IMR-90 (cell line): ENCODE data around the gene INPP5F. TPM values are rescaled to one million over a fixed set of nuclear protein-coding genes. Genes with fewer than 3 reads are reported as not detected.

Experiments used
- ATAC-seq: fragments of 200-7000 bp; cut with Tn5 transposase; 2 replicates; pipeline ENCODE4 v1.9.1; 2020; ENCODE audit warnings: low read depth, mild to moderate bottlenecking, moderate library complexity
- BruUV-seq: library from RNA; stranded (reverse); fragments of 400-500 nt; replicated peaks from 2 replicates; lab custom pipeline; 2021; lab: Mats Ljungman, UMichigan
- CTCF ChIA-PET: fragments of 300-600 bp; formaldehyde crosslinking; extraction: SDS; loops from one replicate; lab custom pipeline; 2021; ENCODE audit warnings: antibody characterized with exemption; lab: Yijun Ruan, JAX
- POLR2A ChIA-PET: fragments of 300-600 bp; sonication (Branson Sonifier 250); formaldehyde crosslinking; loops from one replicate; lab custom pipeline; 2022; ENCODE audit warnings: antibody characterized with exemption; ENCODE audit not compliant: unreplicated experiment; lab: Charles Lee
- DNase-seq: peaks from one replicate; pipeline ENCODE4 v3.0.0; 2013
- H2AFZ ChIP-seq: replicated peaks from 2 replicates; pipeline ENCODE3; 2013; ENCODE audit warnings: low read length, mild to moderate bottlenecking; ENCODE audit not compliant: poor library complexity
- H2AK5ac ChIP-seq: 2 replicates; pipeline ENCODE4 v1.6.1; 2013; ENCODE audit warnings: low read depth, low read length, inconsistent platforms
- H2AK9ac ChIP-seq: replicated peaks from 2 replicates; pipeline ENCODE3; 2013; ENCODE audit warnings: mild to moderate bottlenecking, low read depth, low read length, moderate library complexity; ENCODE audit not compliant: poor library complexity
- H2BK120ac ChIP-seq: 2 replicates; pipeline ENCODE4 v1.6.1; 2013; ENCODE audit warnings: low read depth, low read length, inconsistent platforms
- H2BK15ac ChIP-seq: 3 replicates; pipeline ENCODE4 v1.6.1; 2013; ENCODE audit warnings: low read depth, low read length, inconsistent platforms
- H2BK20ac ChIP-seq: 2 replicates; pipeline ENCODE4 v1.6.1; 2013; ENCODE audit warnings: low read depth, mild to moderate bottlenecking, inconsistent platforms, low read length, moderate library complexity
- H2BK5ac ChIP-seq: 2 replicates; pipeline ENCODE4 v1.6.1; 2013; ENCODE audit warnings: mild to moderate bottlenecking, low read depth, low read length, inconsistent platforms; ENCODE audit not compliant: poor library complexity, severe bottlenecking
- H3K14ac ChIP-seq: replicated peaks from 2 replicates; pipeline ENCODE4 v1.6.1; 2013; ENCODE audit warnings: low read depth, low read length, inconsistent platforms
- H3K18ac ChIP-seq: 2 replicates; pipeline ENCODE4 v1.6.1; 2013; ENCODE audit warnings: low read depth, low read length, control low read depth
- H3K23ac ChIP-seq: 2 replicates; pipeline ENCODE4 v1.6.1; 2013; ENCODE audit warnings: low read depth, low read length, inconsistent platforms
- H3K27ac ChIP-seq: 2 replicates; pipeline ENCODE4 v1.5.1; 2013; ENCODE audit warnings: mild to moderate bottlenecking, control low read depth, low read length; ENCODE audit not compliant: insufficient read depth
- H3K27me3 ChIP-seq: 2 replicates; pipeline ENCODE4 v1.6.1; 2013; ENCODE audit warnings: low read length; ENCODE audit not compliant: control insufficient read depth, insufficient read depth
- H3K36me3 ChIP-seq: 2 replicates; pipeline ENCODE4 v1.6.1; 2013; ENCODE audit warnings: low read length, mixed read lengths; ENCODE audit not compliant: control insufficient read depth, insufficient read depth
- H3K4ac ChIP-seq: 2 replicates; pipeline ENCODE4 v1.6.1; 2013; ENCODE audit warnings: low read depth, low read length, inconsistent platforms
- H3K4me1 ChIP-seq: 2 replicates; pipeline ENCODE4 v1.6.1; 2013; ENCODE audit warnings: low read length, mixed read lengths; ENCODE audit not compliant: control insufficient read depth, insufficient read depth
- H3K4me2 ChIP-seq: 2 replicates; pipeline ENCODE4 v1.6.1; 2013; ENCODE audit warnings: low read depth, mild to moderate bottlenecking, control low read depth, low read length, moderate library complexity
- H3K4me3 ChIP-seq: 2 replicates; pipeline ENCODE4 v1.5.1; 2013; ENCODE audit warnings: low read depth, mild to moderate bottlenecking, control low read depth, low read length, moderate library complexity; ENCODE audit not compliant: insufficient read depth
- H3K56ac ChIP-seq: 2 replicates; pipeline ENCODE4 v1.6.1; 2013; ENCODE audit warnings: low read length, inconsistent platforms; ENCODE audit not compliant: insufficient read depth; ENCODE audit errors: extremely low read depth
- H3K79me1 ChIP-seq, 2 experiments: 2 replicates each; pipeline ENCODE4 v1.6.1; 2013; ENCODE audit warnings: low read length in 2 of 2, inconsistent platforms in 1 of 2, low read depth in 1 of 2
- H3K9ac ChIP-seq: 2 replicates; pipeline ENCODE4 v1.6.1; 2013; ENCODE audit warnings: low read depth, low read length, control low read depth
- H3K9me1 ChIP-seq: 2 replicates; pipeline ENCODE4 v1.6.1; 2013; ENCODE audit warnings: low read length, inconsistent platforms; ENCODE audit not compliant: insufficient read depth
- H3K9me3 ChIP-seq: 2 replicates; pipeline ENCODE4 v1.6.1; 2013; ENCODE audit warnings: low read length; ENCODE audit not compliant: control insufficient read depth, insufficient read depth
- H4K20me1 ChIP-seq: 2 replicates; pipeline ENCODE4 v1.6.1; 2013; ENCODE audit warnings: low read length, inconsistent platforms; ENCODE audit not compliant: insufficient read depth
- H4K5ac ChIP-seq: 2 replicates; pipeline ENCODE4 v1.6.1; 2013; ENCODE audit warnings: mild to moderate bottlenecking, low read depth, low read length, control low read depth
- H4K8ac ChIP-seq, 2 experiments: 2 replicates each; pipeline ENCODE4 v1.6.1; 2013; ENCODE audit warnings: low read depth in 2 of 2, low read length in 2 of 2, control low read depth in 1 of 2, inconsistent platforms in 1 of 2
- H4K91ac ChIP-seq: 2 replicates; pipeline ENCODE4 v1.6.1; 2013; ENCODE audit warnings: low read depth, low read length, inconsistent platforms; ENCODE audit not compliant: insufficient read depth
- BHLHE40 ChIP-seq: fragments of 150-350 bp; IDR thresholded peaks from 2 replicates; pipeline ENCODE4 v1.6.1; 2016; ENCODE audit warnings: mild to moderate bottlenecking, low read depth, low read length
- CEBPB ChIP-seq: IDR thresholded peaks from 2 replicates; pipeline ENCODE4 v1.6.1; 2012; ENCODE audit warnings: low read depth, low read length, improper control_type of control experiment
- CHD1 ChIP-seq: IDR thresholded peaks from 2 replicates; pipeline ENCODE4 v1.6.1; 2012; ENCODE audit warnings: low read depth, low read length, improper control_type of control experiment
- FOS ChIP-seq: fragments of 150-350 bp; IDR thresholded peaks from 2 replicates; pipeline ENCODE4 v1.6.1; 2016; ENCODE audit warnings: low read depth, low read length
- MAFK ChIP-seq: IDR thresholded peaks from 2 replicates; pipeline ENCODE4 v1.6.1; 2012; ENCODE audit warnings: low read depth, low read length, improper control_type of control experiment
- MAZ ChIP-seq: IDR thresholded peaks from 2 replicates; pipeline ENCODE4 v1.6.1; 2012; ENCODE audit warnings: low read depth, mild to moderate bottlenecking, low read length, improper control_type of control experiment, moderate library complexity, borderline replicate concordance
- MXI1 ChIP-seq: IDR thresholded peaks from 2 replicates; pipeline ENCODE4 v1.6.1; 2012; ENCODE audit warnings: low read depth, mild to moderate bottlenecking, low read length, moderate library complexity, borderline replicate concordance
- NFE2L2 ChIP-seq: fragments of 150-350 bp; IDR thresholded peaks from 2 replicates; pipeline ENCODE4 v1.6.1; 2016; ENCODE audit warnings: low read depth, mild to moderate bottlenecking, low read length
- POLR2A ChIP-seq: IDR thresholded peaks from 2 replicates; pipeline ENCODE4 v1.6.1; 2012; ENCODE audit warnings: mild to moderate bottlenecking, low read depth, low read length
- RAD21 ChIP-seq: IDR thresholded peaks from 2 replicates; pipeline ENCODE4 v1.6.1; 2012; ENCODE audit warnings: low read length, improper control_type of control experiment
- RCOR1 ChIP-seq: IDR thresholded peaks from 2 replicates; pipeline ENCODE4 v1.6.1; 2012; ENCODE audit warnings: mild to moderate bottlenecking, low read length, improper control_type of control experiment; ENCODE audit not compliant: insufficient replicate concordance
- RFX5 ChIP-seq: IDR thresholded peaks from 2 replicates; pipeline ENCODE4 v1.8.0; 2012; ENCODE audit warnings: low read depth, mild to moderate bottlenecking, low read length, moderate library complexity
- SMC3 ChIP-seq: fragments of 150-350 bp; IDR thresholded peaks from 2 replicates; pipeline ENCODE4 v1.6.1; 2016; ENCODE audit warnings: low read depth, mild to moderate bottlenecking, antibody characterized with exemption, low read length, moderate library complexity
- WGBS, 2 experiments: methylation state at CpG; one replicate each; pipeline versions ENCODE4 v1.1.5 to v1.1.7; 2013; ENCODE audit warnings: missing lambda C conversion rate in 2 of 2; ENCODE audit not compliant: insufficient read length in 1 of 2; ENCODE audit errors: extremely low coverage in 2 of 2; 5-methylcytosine and 5-hydroxymethylcytosine counted together
- dilution Hi-C: fragments of 300-500 bp; cut with HindIII; formaldehyde crosslinking; loops from one replicate; pipeline ENCODE4 v1.14.3; 2018; ENCODE audit warnings: low sequenced_read_pairs; ENCODE audit not compliant: unreplicated experiment
- in situ Hi-C: fragments of 300-500 bp; cut with MboI; formaldehyde crosslinking; loops from 3 replicates; pipeline ENCODE4 v1.14.3; 2019; ENCODE audit warnings: low sequenced_read_pairs, inconsistent platforms, mixed read lengths
- intact Hi-C: fragments of 100-400 bp; cut with micrococcal nuclease; formaldehyde crosslinking; loops from 2 replicates; pipeline ENCODE4 v1.10.0; 2022
- polyA plus RNA-seq, 3 experiments: library from polyadenylated mRNA; depleted of rRNA; stranded (reverse); fragments of >200 nt; gene quantifications; 2 replicates each; pipeline ENCODE4 v1.2.3, GENCODE V29; 2012; ENCODE audit warnings: low replicate concordance in 1 of 3
- total RNA-seq: library from RNA; depleted of rRNA; stranded (reverse); fragments of >200 nt; gene quantifications from 2 replicates; pipeline ENCODE4 v1.2.3, GENCODE V29; 2012
- TF ChIP-seq, protein P1 (sequence below): conservative IDR thresholded peaks from 2 replicates; pipeline ENCODE4 v1.5.1; 2012; ENCODE audit warnings: mild to moderate bottlenecking, low read depth, low read length, improper control_type of control experiment
- TF ChIP-seq, protein P2 (sequence below): fragments of 150-350 bp; IDR thresholded peaks from 2 replicates; pipeline ENCODE4 v1.6.1; 2017; ENCODE audit warnings: mild to moderate bottlenecking, antibody characterized with exemption, low read length, low read depth
- TF ChIP-seq, protein P3 (sequence below): fragments of 150-350 bp; IDR thresholded peaks from 2 replicates; pipeline ENCODE4 v1.6.1; 2016; ENCODE audit warnings: low read depth, mild to moderate bottlenecking, low read length, moderate library complexity, borderline replicate concordance

INPP5F gene
- total and polyA plus RNA-seq, 2 of the 4 experiments (the other 2 are of a cell fraction), result 19.0 to 29.6 TPM

GRCh38 chr10:119780879-119781480, 55.1 kb downstream of the INPP5F start:
- Histone ChIP-seq H3K4me2 (no peak overlapping the region), H4K20me1 (no peaks in the 10 kb centered on the region), H3K9ac (no peak overlapping the region), H4K5ac (no peak overlapping the region), H2BK120ac (no peak overlapping the region), H2AK5ac (no peak overlapping the region), H4K91ac (no peak overlapping the region), H3K56ac (no peak overlapping the region), H3K9me1 (0 out of 2 replicates have a peak, but pooled peaks cover 4% of the 10 kb centered on the region), H3K23ac (no peak overlapping the region), H3K27ac (no peak overlapping the region), H2BK15ac (no peak overlapping the region), H2BK5ac (no peak overlapping the region), H3K9me3 (no peaks in the 10 kb centered on the region), H3K27me3 (no peaks in the 10 kb centered on the region), H3K4ac (no peak overlapping the region), H4K8ac (no peak overlapping the region), H2AFZ (no peak overlapping the region), H3K79me1 (peaks cover 0 to 14% of the 10 kb centered on the region in 2 experiments; a peak in 3 of 4 replicates), H3K18ac (no peak overlapping the region), H3K4me1 (peaks cover 3% of the 10 kb centered on the region; the same call in 1 of the 2 replicates), H2BK20ac (no peak overlapping the region), H3K4me3 (no peak overlapping the region), H3K14ac (no peak overlapping the region), H3K36me3 (no peaks in the 10 kb centered on the region), H2AK9ac (no peak overlapping the region)
- CTCF ChIA-PET, result no interaction called here
- no CpG with 5 or more reads among the region's 5 CpGs for WGBS, 2 experiments
- no TSS peak for BruUV-seq
- intact Hi-C loops, result no loop called here
- ATAC-seq (no peak), DNase-seq (no peak)
- POLR2A ChIA-PET, result no interaction called here
- dilution Hi-C loops, result no loop called here
- in situ Hi-C loops, result no loop called here
- TF ChIP-seq, protein P1, sequence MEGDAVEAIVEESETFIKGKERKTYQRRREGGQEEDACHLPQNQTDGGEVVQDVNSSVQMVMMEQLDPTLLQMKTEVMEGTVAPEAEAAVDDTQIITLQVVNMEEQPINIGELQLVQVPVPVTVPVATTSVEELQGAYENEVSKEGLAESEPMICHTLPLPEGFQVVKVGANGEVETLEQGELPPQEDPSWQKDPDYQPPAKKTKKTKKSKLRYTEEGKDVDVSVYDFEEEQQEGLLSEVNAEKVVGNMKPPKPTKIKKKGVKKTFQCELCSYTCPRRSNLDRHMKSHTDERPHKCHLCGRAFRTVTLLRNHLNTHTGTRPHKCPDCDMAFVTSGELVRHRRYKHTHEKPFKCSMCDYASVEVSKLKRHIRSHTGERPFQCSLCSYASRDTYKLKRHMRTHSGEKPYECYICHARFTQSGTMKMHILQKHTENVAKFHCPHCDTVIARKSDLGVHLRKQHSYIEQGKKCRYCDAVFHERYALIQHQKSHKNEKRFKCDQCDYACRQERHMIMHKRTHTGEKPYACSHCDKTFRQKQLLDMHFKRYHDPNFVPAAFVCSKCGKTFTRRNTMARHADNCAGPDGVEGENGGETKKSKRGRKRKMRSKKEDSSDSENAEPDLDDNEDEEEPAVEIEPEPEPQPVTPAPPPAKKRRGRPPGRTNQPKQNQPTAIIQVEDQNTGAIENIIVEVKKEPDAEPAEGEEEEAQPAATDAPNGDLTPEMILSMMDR, result no peak
- TF ChIP-seq RCOR1 (no peak), POLR2A (no peak), CHD1 (no peak), FOS (no peak), RFX5 (no peak), MXI1 (no peak), BHLHE40 (no peak), SMC3 (no peak), NFE2L2 (no peak), MAZ (no peak), RAD21 (no peak), MAFK (no peak), CEBPB (no peak)
- TF ChIP-seq, protein P2, sequence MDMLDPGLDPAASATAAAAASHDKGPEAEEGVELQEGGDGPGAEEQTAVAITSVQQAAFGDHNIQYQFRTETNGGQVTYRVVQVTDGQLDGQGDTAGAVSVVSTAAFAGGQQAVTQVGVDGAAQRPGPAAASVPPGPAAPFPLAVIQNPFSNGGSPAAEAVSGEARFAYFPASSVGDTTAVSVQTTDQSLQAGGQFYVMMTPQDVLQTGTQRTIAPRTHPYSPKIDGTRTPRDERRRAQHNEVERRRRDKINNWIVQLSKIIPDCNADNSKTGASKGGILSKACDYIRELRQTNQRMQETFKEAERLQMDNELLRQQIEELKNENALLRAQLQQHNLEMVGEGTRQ, result no peak
- TF ChIP-seq, protein P3, sequence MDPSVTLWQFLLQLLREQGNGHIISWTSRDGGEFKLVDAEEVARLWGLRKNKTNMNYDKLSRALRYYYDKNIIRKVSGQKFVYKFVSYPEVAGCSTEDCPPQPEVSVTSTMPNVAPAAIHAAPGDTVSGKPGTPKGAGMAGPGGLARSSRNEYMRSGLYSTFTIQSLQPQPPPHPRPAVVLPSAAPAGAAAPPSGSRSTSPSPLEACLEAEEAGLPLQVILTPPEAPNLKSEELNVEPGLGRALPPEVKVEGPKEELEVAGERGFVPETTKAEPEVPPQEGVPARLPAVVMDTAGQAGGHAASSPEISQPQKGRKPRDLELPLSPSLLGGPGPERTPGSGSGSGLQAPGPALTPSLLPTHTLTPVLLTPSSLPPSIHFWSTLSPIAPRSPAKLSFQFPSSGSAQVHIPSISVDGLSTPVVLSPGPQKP, result no peak
